HL-60 (cell line): ENCODE results near the gene FAM50B.

Source experiments
- DNase-seq, 2 experiments: peaks; one replicate each; pipeline ENCODE4 v3.0.0-alpha.2; 2010 to 2020; ENCODE audit warnings: low read depth in 1 of 2, low spot score in 1 of 2
- H3K27ac ChIP-seq: fragments of 250-450 bp; sonication (Bioruptor Pico); replicated peaks from 2 replicates; pipeline ENCODE4 v1.5.1; 2020; ENCODE audit warnings: mild to moderate bottlenecking, moderate library complexity
- H3K27me3 ChIP-seq: fragments of 250-450 bp; sonication (Bioruptor Pico); 2 replicates; pipeline ENCODE4 v1.5.1; 2021; ENCODE audit warnings: mild to moderate bottlenecking, moderate library complexity; ENCODE audit not compliant: insufficient read depth, poor library complexity, severe bottlenecking
- H3K4me3 ChIP-seq: replicated peaks from 2 replicates; pipeline ENCODE4 v1.5.1; 2011; ENCODE audit warnings: mild to moderate bottlenecking, control low read depth, low read length; ENCODE audit not compliant: insufficient read depth
- CTCF ChIP-seq: IDR thresholded peaks from one replicate; pipeline ENCODE4 v1.5.1; 2011; ENCODE audit warnings: low read length, control low read depth, inconsistent platforms; ENCODE audit not compliant: insufficient read depth
- GABPA ChIP-seq: IDR thresholded peaks from 2 replicates; pipeline ENCODE4 v1.6.1; 2012; ENCODE audit warnings: low read depth
- POLR2AphosphoS5 ChIP-seq: IDR thresholded peaks from 2 replicates; pipeline ENCODE4 v1.6.1; 2012; ENCODE audit warnings: low read depth
- REST ChIP-seq: IDR thresholded peaks from 2 replicates; pipeline ENCODE4 v1.6.1; 2012; ENCODE audit warnings: low read depth; ENCODE audit not compliant: insufficient replicate concordance
- SPI1 ChIP-seq: IDR thresholded peaks from 2 replicates; pipeline ENCODE4 v1.6.1; 2012; ENCODE audit warnings: low read depth, mild to moderate bottlenecking, borderline replicate concordance

The FAM50B gene

GRCh38 chr6:3808759-3809514, 40.2 kb upstream of the FAM50B start:
- no peak for DNase-seq
- no peaks in the 10 kb centered on the region for H3K27me3 ChIP-seq
- no peak overlapping the region for H3K27ac ChIP-seq
- TF ChIP-seq SPI1 (no peak), POLR2AphosphoS5 (no peak), GABPA (no peak), CTCF (no peak), REST (no peak)
- no peak overlapping the region for H3K4me3 ChIP-seq

- DNase-seq, result no peak
- TF ChIP-seq REST (no peak), POLR2AphosphoS5 (no peak), CTCF (no peak), SPI1 (no peak), GABPA (no peak)
- Histone ChIP-seq H3K27me3 (no peaks in the 10 kb centered on the region), H3K4me3 (no peak overlapping the region), H3K27ac (no peak overlapping the region)
Measured at GRCh38 chr6:3809515-3809891, 39.7 kb upstream of the FAM50B start.

- Histone ChIP-seq H3K4me3 (no peak overlapping the region), H3K27ac (no peak overlapping the region), H3K27me3 (no peaks in the 10 kb centered on the region)
- no peak for TF ChIP-seq POLR2AphosphoS5
- TF ChIP-seq GABPA, result no peak
- no peak for TF ChIP-seq CTCF
- TF ChIP-seq REST, result no peak
- no peak for TF ChIP-seq SPI1
- DNase-seq, result no peak
Measured at GRCh38 chr6:3809982-3810381, 39.2 kb upstream of the FAM50B start.
